Natural killer cell (primary cell): ENCODE results near the gene SPAG8. TPM values are rescaled to one million over a fixed set of nuclear protein-coding genes. Genes with fewer than 3 reads are reported as not detected.

ENCODE experiments used
- ATAC-seq, 3 donors: fragments of 150-1000 bp in 2 of 3; fragments of 200-7000 bp in 1 of 3; cut with Tn5 transposase; 1 replicate in 1 of 3; 2 replicates in 2 of 3; pipeline ENCODE4 v1.10.0; 2021; ENCODE audit warnings: mild to moderate bottlenecking in 2 of 3, moderate library complexity in 2 of 3
- DNase-seq, 2 donors: peaks; one replicate each; pipeline versions ENCODE4 v3.0.0 to v3.0.0-alpha.2; 2013 to 2021; ENCODE audit warnings: mixed read lengths in 1 of 2
- H3K27ac ChIP-seq: one replicate; pipeline ENCODE4 v1.5.1; 2013; ENCODE audit warnings: mild to moderate bottlenecking, low read length
- H3K27me3 ChIP-seq: one replicate; pipeline ENCODE4 v1.6.1; 2013; ENCODE audit warnings: low read length; ENCODE audit not compliant: control insufficient read depth, insufficient read depth
- H3K36me3 ChIP-seq: one replicate; pipeline ENCODE4 v1.6.1; 2013; ENCODE audit warnings: low read length; ENCODE audit not compliant: control insufficient read depth, insufficient read depth
- H3K4me1 ChIP-seq: one replicate; pipeline ENCODE4 v1.6.1; 2013; ENCODE audit warnings: low read length; ENCODE audit not compliant: control insufficient read depth, insufficient read depth
- H3K4me3 ChIP-seq: one replicate; pipeline ENCODE4 v1.5.1; 2013; ENCODE audit warnings: low read length
- H3K9me3 ChIP-seq: one replicate; pipeline ENCODE4 v1.6.1; 2013; ENCODE audit warnings: low read length; ENCODE audit not compliant: control insufficient read depth, insufficient read depth
- H3K27ac Mint-ChIP-seq, 2 donors: one replicate each; pipeline ENCODE4 v1.8.0; 2022; ENCODE audit warnings: mild to moderate bottlenecking in 2 of 2, mixed read lengths in 2 of 2, moderate library complexity in 1 of 2
- H3K27me3 Mint-ChIP-seq, 2 donors: one replicate each; pipeline ENCODE4 v1.8.0; 2022; ENCODE audit warnings: low read depth in 2 of 2, mixed read lengths in 2 of 2
- H3K36me3 Mint-ChIP-seq: one replicate; pipeline ENCODE4 v1.8.0; 2022; ENCODE audit warnings: mixed read lengths
- H3K4me1 Mint-ChIP-seq, 2 donors: one replicate each; pipeline ENCODE4 v1.8.0; 2022; ENCODE audit warnings: mixed read lengths in 2 of 2
- H3K4me3 Mint-ChIP-seq: one replicate; pipeline ENCODE4 v1.8.0; 2022; ENCODE audit warnings: mild to moderate bottlenecking, moderate library complexity, mixed read lengths
- H3K9me3 Mint-ChIP-seq, 2 donors: one replicate each; pipeline ENCODE4 v1.8.0; 2022; ENCODE audit warnings: mixed read lengths in 2 of 2
- whole genome bisulfite sequencing: methylation state at CpG from one replicate; pipeline ENCODE4 v1.1.7; 2013; ENCODE audit warnings: missing lambda C conversion rate; ENCODE audit not compliant: insufficient coverage; 5-methylcytosine and 5-hydroxymethylcytosine counted together
- intact Hi-C: fragments of 100-400 bp; cut with micrococcal nuclease; formaldehyde crosslinking; loops from one replicate; pipeline ENCODE4 v1.14.2; 2022
- total RNA-seq, 4 donors: library from RNA; stranded (reverse); fragments of 120-200 nt in 1 of 4; gene quantifications; one replicate each; pipeline versions ENCODE4 v1.2.3 to v1.2.4, GENCODE V29; 2013 to 2022
- TF ChIP-seq, protein P1 (sequence below): fragments of 200-600 bp; IDR thresholded peaks from one replicate; pipeline ENCODE4 v1.8.0; 2022; ENCODE audit warnings: antibody characterized with exemption

The SPAG8 gene, protein sequence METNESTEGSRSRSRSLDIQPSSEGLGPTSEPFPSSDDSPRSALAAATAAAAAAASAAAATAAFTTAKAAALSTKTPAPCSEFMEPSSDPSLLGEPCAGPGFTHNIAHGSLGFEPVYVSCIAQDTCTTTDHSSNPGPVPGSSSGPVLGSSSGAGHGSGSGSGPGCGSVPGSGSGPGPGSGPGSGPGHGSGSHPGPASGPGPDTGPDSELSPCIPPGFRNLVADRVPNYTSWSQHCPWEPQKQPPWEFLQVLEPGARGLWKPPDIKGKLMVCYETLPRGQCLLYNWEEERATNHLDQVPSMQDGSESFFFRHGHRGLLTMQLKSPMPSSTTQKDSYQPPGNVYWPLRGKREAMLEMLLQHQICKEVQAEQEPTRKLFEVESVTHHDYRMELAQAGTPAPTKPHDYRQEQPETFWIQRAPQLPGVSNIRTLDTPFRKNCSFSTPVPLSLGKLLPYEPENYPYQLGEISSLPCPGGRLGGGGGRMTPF
- total RNA-seq = 1 to 10 TPM; 2.0 to 2.4 (median 2.1) TPM
- total RNA-seq (2013) = 3.9 TPM

DNA sequence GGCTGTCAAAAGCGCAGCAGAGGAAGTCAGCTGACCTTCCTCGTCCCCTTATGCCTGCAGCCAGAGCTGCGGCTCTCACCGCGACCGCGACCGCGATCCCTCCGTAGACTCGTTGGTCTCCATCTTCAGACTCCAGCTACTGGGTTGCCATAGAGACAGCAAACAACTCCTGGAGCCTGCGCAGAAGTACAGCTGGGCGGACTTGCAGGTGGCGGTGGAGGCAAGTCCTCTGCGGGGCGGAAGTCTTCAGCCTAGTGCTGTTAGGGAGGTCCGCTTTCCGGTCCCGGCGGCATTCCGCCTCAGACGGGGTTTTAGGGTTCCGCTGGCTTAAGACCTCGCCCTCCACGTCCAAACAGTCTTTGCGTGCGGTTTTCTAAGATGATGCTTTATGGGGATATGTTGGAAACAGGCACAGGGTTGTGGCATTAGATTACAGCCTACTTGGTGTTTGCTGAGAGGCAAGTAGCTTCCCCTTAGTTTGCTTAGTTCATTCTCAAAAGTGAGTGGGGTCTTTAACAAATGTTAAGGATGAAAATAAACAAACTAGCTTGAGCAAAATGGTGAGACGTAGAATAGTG is at the start of gene SPAG8:
TSS of gene SPAG8 (minus strand) at position 238 of the 578 bp plus-strand sequence. CDS start at position 123, 115 bp downstream.
- Mint-ChIP-seq H3K27ac (peak within 1 kb of the TSS; percentile 95 to 98), H3K27me3 (no peaks in the 10 kb centered on the region), H3K4me1 (peaks cover 43 to 49% of the 10 kb centered on the region in 2 donors), H3K36me3 (no peaks in the 10 kb centered on the region), H3K4me3 (peak within 1 kb of the TSS; percentile 92), H3K9me3 (no peaks in the 10 kb centered on the region)
- Histone ChIP-seq H3K9me3 (no peaks in the 10 kb centered on the region), H3K4me1 (peaks cover 38% of the 10 kb centered on the region), H3K27ac (peak within 1 kb of the TSS; percentile 70), H3K36me3 (no peaks in the 10 kb centered on the region), H3K4me3 (peak within 1 kb of the TSS; percentile 33), H3K27me3 (no peaks in the 10 kb centered on the region)
- TF ChIP-seq, protein P1, sequence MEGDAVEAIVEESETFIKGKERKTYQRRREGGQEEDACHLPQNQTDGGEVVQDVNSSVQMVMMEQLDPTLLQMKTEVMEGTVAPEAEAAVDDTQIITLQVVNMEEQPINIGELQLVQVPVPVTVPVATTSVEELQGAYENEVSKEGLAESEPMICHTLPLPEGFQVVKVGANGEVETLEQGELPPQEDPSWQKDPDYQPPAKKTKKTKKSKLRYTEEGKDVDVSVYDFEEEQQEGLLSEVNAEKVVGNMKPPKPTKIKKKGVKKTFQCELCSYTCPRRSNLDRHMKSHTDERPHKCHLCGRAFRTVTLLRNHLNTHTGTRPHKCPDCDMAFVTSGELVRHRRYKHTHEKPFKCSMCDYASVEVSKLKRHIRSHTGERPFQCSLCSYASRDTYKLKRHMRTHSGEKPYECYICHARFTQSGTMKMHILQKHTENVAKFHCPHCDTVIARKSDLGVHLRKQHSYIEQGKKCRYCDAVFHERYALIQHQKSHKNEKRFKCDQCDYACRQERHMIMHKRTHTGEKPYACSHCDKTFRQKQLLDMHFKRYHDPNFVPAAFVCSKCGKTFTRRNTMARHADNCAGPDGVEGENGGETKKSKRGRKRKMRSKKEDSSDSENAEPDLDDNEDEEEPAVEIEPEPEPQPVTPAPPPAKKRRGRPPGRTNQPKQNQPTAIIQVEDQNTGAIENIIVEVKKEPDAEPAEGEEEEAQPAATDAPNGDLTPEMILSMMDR = no peak
- intact Hi-C loops = loop anchor here (10.0 kb wide), 2 partner anchors 333 to 697 kb away; partner anchors contain the start of gene ATOSB
- ATAC-seq (peak; percentile 64 to 80 (median 71)), DNase-seq (peak; percentile 93 to 99)
- whole genome bisulfite sequencing = 2% methylated on average over 27 of the region's 28 CpGs

DNA sequence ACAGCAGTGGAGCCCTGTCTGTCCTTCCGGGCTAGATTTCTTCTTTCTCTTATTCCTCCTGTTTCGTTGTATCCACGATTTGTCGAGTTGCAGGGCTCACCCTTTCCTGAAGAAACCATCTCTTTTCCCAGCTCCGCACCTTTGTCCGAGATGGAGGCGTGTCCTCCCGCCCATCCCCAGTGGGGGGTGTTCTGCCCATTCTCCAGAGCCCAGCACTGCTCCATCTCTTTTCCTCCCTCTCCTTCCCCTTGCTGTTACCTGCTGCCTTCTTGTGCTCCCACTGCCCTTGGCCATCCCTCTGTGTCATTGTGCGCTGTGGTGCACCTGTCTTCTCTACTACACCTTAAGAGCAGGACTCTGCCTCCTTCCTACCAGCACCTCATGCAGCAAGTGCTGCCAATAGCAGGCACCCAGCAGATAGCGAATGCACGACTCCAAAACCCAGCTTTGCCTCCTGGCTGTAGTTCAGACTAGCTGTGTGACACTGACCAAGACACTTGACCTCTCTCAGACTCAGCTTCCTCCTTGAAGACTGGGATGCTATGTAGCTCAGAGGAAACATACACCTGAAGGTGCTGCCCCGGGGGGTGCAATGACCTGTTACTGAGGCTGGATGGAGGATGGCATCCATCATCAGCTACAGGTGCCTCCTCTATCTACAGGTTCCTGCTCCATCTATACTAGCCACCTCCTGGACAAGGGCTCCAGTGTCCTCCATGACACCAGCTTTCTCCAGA is 49.3 kb upstream of the SPAG8 start:
- DNase-seq (no peak), ATAC-seq (no peak)
- TF ChIP-seq, protein P1 = no peak
- H3K9me3 Mint-ChIP-seq = no peaks in the 10 kb centered on the region
- Histone ChIP-seq H3K9me3 (no peaks in the 10 kb centered on the region), H3K36me3 (no peaks in the 10 kb centered on the region), H3K4me1 (no peaks in the 10 kb centered on the region), H3K4me3 (no peak overlapping the region), H3K27me3 (peaks cover 2% of the 10 kb centered on the region), H3K27ac (no peak overlapping the region)
- H3K4me1 Mint-ChIP-seq = peaks cover 7 to 14% of the 10 kb centered on the region in 2 donors
- intact Hi-C loops = no loop called here
- 76% methylated on average over 12 of the region's 12 CpGs for WGBS
- H3K36me3 Mint-ChIP-seq = no peaks in the 10 kb centered on the region
- H3K4me3 Mint-ChIP-seq = no peak overlapping the region
- no peak overlapping the region for H3K27ac Mint-ChIP-seq
- peaks cover 19 to 20% of the 10 kb centered on the region in 2 donors for H3K27me3 Mint-ChIP-seq

DNA sequence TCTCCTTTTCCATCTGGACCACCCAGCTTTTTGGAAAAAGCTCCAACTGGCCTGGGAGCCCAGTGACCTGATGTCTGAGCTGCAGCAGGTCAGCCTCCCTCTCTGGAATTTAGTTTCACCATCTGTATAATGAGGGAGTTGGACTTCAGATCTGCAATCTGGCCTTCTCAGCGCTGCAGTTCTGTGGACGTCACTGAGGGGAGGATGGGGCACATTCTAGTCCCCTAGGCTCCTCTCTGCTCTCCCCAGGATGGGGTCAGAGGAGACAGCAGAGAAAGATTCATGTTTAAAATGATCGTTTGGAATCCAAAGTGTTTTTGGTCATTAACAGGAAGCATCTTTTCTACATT is 47.9 kb upstream of the SPAG8 start:
- no peak overlapping the region for H3K27ac ChIP-seq
- DNase-seq (no peak), ATAC-seq (no peak)
- Mint-ChIP-seq H3K27ac (no peak overlapping the region), H3K27me3 (peaks cover 19 to 23% of the 10 kb centered on the region in 2 donors), H3K4me3 (no peak overlapping the region), H3K36me3 (no peaks in the 10 kb centered on the region), H3K4me1 (peaks cover 7 to 14% of the 10 kb centered on the region in 2 donors), H3K9me3 (no peaks in the 10 kb centered on the region)
- WGBS = 63% methylated on average over 2 of the region's 3 CpGs
- H3K36me3 ChIP-seq = no peaks in the 10 kb centered on the region
- no peaks in the 10 kb centered on the region for H3K9me3 ChIP-seq
- no peaks in the 10 kb centered on the region for H3K4me1 ChIP-seq
- TF ChIP-seq, protein P1 = no peak
- intact Hi-C loops = no loop called here
- no peak overlapping the region for H3K4me3 ChIP-seq
- peaks cover 2% of the 10 kb centered on the region for H3K27me3 ChIP-seq
